CD4-positive, alpha-beta T cell treated with Interferon gamma for 1 hour (primary cell): Measurements from ENCODE around the gene GPC3.
A peak's percentile ranks its signal among the peaks of the same experiment; 100 is the strongest.
"Not testable (repeated sequence)": the region's sequence is repeated elsewhere in the genome, so short reads cannot be mapped to it uniquely, and the experiment has no call there.

Source experiments
- DNase-seq: peaks from one replicate; pipeline ENCODE4 v3.0.0-alpha.2; 2020

Gene GPC3

GRCh38 chrX:133985164-133985966, at the start of gene GPC3:
GPC3 (minus strand) TSS chrX:133985594.
- peak; percentile 1 for DNase-seq

GRCh38 chrX:134032441-134032840, 47.0 kb upstream of the GPC3 start:
- DNase-seq = no peak

DNA sequence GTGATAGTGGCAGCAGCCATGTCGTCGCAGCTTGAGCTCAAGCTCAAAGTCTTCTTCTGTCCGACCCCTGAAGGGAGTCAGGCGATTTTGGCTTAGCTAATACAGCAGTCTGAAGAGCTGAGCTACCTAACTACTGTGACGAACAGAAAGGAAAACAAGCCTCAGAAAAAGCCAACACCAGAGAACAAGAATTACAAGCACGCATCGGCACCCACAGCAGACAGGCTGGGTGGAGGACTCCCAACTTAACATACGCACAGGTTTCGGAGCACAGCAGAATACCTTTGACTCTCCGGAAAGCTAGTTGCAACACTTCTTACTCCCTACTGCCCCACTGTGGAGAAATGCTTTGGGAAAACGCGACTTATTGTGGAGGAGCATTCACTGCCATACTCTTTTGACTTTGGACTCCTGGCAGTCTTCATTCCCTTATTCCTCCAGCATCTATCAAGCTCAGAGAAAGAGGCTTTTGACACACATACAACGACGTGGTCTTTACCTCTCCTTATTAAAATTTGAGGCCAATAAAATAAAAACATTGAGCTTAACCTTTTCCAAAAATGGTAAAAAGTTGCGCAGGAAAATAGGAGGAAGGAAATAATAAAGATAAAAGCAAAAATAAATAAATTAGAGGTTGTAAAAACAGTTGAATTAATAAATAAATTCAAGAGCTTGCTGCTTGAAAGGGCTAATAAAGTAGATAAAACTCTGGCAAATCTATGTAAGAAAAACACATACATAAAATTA, 41.3 kb upstream of the GPC3 start:
- DNase-seq = no peak

DNA sequence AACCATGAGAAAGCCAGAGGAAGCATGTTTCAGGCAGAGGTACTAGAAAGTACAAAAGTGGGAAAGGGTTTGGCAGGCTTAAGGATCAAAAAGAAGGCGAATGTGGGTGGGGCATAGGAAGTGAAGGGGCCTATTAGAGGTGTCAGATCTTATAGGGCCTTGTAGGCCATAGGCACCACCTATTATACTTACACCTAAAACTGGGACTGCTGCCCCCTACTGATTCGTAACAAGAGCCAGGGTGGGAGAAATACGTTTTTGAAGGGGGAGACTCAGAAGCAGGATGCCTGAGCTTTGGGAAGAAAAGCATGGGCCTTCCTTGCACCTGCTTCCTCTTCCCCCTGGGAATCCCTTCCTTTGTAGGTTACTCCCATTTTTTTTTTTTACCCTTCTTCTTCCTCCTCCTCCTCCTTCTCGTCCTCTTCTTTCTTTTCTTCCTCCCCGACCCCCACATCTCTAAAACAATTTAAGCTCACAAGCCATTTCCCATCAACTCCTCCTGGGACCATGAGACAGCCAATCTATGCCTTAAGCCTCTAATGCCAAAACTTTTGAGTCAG, 40.7 kb upstream of the GPC3 start:
- no peak for DNase-seq

DNA sequence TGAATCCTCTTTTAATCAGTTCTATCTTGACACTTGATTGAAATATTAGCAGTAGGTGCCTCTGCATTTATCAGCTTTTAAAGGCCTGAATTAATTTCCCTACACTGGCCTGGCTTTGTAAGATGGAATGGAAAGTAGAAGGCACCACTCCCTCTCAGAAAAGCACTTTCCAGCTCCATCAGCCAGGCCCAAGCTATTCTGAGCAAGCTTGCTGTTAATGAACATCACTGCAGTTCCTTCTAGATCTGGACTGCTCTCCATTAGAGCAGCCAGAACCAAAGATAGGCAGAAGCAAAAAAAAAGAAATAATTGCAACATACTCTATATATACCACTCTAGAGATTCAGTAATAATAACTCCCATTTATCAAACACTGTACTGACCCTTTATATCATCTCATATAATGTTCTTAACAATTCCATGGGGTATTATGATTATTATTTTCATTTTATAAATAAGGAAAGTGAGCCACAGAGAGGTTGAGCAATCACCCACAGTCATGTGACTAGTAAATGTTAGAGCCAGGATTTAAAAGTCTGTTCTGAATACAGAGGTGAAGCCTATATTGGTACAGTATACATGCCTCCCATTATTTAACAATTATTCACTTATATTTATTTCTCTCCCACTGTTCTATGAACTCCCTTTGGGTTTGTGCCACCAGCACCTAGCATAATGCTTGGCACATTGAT, 39.4 kb upstream of the GPC3 start:
- no peak for DNase-seq

GRCh38 chrX:134023851-134024281, 38.5 kb upstream of the GPC3 start:
- no peak for DNase-seq

GRCh38 chrX:134020910-134021309, 35.5 kb upstream of the GPC3 start:
- no peak for DNase-seq

DNA sequence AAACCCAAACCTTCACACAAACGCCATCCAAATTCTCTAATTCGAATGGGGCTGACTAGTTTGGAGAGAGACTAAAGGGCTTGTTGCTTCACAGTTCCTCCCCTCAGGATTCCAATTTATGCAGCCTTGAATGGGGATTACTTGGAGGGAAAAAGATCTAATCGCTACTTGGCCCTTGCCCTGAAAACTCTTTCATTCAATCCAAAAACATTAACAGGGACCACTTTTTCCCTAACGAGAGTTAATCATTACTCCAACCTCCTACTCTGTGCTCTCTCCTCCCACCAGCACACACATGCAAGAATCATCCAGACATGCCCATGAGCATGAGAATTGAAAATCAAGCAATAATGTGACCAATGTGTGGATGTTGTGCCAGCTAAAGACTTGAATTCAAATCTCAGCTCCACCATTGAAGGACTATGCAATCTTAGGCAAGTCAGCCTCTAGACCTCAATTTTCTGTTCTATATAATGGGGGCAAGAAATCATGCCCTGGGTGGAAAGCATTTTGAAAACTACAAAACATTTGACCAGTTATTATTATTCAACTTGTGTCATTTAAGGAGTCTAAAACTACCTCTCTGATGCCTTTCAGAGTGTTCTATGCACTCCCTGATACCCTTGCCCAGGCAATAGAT, 34.3 kb upstream of the GPC3 start:
- no peak for DNase-seq

DNA sequence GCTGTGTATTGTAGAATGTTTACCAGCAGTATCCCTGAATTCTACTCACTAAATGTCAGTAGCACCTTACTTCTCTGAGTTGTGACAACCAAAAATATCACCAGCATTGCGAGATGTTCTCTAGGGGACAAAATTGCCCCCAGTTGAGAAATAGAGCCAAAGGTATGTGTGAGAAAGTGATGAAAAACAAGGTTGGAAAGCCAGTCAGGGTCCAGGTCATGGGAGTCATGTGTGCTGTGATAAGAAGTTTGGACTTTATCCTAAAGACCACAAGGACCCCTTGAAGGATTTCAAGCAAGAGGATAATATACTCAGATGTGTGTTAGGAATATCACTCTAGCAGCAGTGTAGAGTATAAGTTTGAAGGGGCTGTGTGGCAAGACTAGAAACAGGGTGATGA, 30.9 kb upstream of the GPC3 start:
- not testable (repeated sequence) for DNase-seq

- DNase-seq = not testable (repeated sequence)
Observed at GRCh38 chrX:134015510-134015909, 30.1 kb upstream of the GPC3 start.

GRCh38 chrX:134013524-134013923, 28.1 kb upstream of the GPC3 start:
- no peak for DNase-seq

- no peak for DNase-seq
Observed at GRCh38 chrX:134013092-134013497, 27.7 kb upstream of the GPC3 start.

DNA sequence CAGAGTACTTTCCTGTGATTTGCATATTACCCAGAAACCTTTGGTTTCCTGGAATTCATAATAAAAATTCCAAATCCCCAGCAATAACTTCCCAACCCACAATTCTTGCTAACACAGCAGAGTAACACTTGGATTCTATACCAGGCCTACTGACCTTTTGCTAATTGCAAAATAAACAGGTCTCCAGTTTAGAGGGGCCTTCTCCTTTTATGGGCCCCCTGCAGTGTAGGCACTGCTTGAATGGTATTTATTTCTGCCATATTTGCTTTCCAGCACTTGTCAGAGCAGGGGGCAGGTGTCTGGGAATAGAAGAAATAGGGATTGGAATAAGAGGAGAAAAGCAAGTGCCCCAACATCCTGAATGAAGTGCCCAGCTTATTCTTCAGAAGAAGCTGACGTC, 25.3 kb upstream of the GPC3 start:
- no peak for DNase-seq

DNA sequence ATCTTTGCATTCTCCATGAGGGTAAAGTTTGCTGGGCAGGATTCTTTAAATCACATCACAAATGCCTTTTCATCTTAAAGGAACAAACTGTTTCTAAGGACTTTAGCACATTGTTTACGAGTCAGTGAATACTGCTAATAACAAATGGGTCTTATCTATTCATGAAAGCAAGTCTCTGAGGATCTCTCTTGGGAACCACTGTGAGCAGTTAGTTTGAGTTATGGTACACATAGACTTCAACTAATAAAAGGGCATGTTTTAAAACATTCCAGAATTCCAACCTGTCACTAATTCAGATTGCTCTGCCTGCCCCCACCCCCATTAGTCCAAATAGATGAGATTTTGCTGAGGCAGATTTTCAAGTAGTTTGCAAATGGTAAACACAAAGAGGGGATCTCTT, 22.3 kb upstream of the GPC3 start:
- DNase-seq = no peak

DNA sequence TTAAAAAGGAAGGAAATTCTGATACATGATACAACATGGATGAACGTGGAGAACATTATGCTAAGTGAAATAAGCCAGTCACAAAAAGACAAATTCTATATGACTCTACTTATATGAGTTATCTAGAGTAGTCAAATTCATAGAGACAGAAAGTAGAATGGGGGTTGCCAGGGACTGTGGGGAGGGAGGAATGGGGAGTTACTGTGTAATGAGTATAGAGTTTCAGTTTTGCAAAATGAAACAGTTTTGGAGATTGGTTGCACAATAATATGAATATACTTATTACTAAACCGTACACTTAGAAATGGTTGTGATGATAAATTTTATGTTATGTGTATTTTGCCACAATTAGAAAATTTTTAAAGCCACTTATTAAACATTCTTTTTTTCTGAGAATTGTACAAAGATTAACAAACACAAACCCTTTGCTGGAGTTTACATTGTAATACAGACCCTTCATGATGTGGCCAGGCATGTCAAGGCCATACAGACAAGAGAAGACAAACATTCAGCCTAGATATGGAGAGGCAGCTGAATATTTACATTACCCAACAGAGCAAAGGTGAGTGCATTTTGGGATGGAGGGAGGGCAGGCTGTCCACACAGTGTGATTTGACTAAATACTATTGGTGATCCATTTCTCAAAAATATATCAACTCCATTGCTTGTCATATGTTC, 21.2 kb upstream of the GPC3 start:
- no peak for DNase-seq

GRCh38 chrX:134004084-134004483, 18.7 kb upstream of the GPC3 start:
- no peak for DNase-seq

DNA sequence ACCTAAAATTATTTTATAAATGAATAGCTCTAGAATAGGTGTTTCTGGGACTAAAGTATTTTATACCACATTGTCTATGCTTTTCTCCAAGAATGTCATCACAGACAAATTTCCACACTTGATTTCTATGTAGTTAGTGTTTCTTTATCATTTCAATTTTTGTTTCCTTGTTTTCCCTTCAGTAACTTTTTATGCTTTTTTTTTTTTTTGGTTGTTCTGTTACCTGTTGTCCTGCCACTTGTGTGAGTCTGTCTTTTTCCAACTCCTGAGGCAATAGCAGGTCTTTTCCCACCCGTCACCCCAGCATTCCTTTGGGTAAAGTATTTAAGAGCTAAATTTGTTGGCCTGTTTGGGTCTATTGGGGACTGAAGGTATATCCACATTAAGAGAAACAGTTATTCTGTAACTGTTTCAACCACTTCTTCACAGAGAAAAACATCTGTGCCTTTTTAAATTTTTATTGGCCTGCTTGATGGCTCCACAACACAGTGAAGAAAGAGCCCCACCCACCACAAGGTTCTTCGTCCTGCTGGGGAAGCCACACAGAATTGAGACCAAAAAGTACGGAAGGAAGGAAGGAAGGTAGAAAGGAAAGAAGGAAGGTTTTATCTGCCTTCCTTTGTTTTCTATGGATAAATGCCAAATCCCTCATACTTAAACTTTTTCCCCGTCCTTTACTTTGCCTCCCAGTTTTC, 17.7 kb upstream of the GPC3 start:
- no peak for DNase-seq

DNA sequence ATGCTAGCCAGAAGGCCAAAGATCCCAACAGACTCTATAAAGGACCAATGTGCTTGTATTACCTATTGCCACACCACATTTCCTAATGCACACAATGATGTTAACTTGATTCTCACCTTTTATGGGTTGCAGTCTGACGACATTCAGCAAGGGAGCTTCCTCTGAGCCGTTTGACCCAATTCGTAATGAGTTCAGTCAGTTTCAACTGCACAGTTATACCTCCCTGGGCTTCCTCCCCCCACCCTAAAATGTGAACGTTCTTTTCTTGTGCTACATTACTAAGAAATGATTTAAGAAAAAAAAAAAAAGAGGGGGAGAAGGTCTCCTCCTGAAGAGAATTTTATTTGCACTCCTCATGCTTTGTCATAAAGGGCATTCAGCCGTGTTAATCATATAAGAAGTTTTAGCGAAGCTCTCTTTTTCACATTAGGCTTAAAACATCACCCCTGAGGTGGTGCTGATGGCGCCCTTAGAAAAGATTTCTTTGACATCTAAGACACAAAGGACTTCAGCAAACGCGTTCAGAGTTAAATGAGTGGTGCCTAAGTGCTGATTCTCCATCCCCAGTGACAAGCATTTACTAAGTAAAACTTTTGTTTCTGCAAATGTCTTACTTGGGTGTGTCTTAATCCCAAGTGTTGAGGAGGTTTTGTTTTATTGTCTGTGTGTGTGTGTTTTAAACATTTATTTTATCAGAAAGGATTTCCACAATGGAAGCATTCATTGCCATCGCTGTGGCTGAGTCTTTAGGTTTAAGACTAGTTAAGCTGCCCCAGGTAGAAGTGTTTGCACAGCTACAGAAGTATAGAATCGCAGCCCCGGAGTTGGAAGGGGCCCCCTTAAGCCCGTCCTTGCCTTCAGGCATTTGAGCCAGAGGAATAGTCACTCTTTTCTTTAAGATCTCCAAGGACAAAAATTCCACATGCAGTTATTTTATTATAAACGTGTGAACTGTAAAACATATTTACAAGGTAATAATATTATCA, 15.2 kb upstream of the GPC3 start:
- DNase-seq = no peak

- DNase-seq = no peak
Observed at GRCh38 chrX:133999031-133999705, 13.8 kb upstream of the GPC3 start.

DNA sequence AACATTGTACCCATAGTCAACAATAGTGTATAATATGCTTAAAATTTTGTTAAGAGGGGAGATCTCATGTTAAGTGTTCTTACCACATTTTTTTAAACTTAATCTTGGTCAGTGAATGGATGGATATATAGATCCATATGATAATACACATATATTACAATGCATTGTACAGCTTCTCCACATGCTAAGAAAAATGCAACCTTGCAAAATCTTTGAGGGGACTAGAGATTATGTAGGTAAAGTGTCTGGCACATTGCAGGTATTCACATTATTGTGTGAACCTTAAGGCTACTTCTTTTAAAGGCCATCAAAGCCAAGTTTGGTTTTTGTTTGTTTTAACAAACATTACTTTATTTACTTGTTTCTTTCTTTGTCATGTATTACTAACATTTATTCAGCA, 10.4 kb upstream of the GPC3 start:
- DNase-seq = no peak
